Progenitor cell of endocrine pancreas (in vitro differentiated cells): ENCODE data around the gene KCNMA1. TPM values are rescaled to one million over a fixed set of nuclear protein-coding genes. Genes with fewer than 3 reads are reported as not detected.

ENCODE experiments used
- DNase-seq: peaks from one replicate; pipeline ENCODE4 v3.0.0; 2021; ENCODE audit warnings: low spot score; ENCODE audit not compliant: unreplicated experiment
- H3K27ac Mint-ChIP-seq: 2 replicates; pipeline ENCODE4 v1.8.0; 2021; ENCODE audit warnings: mild to moderate bottlenecking, moderate library complexity, mixed read lengths
- H3K27me3 Mint-ChIP-seq: 2 replicates; pipeline ENCODE4 v1.8.0; 2021; ENCODE audit warnings: mixed read lengths
- H3K36me3 Mint-ChIP-seq: 2 replicates; pipeline ENCODE4 v1.8.0; 2022; ENCODE audit warnings: mixed read lengths; ENCODE audit not compliant: insufficient read depth
- H3K4me1 Mint-ChIP-seq: 2 replicates; pipeline ENCODE4 v1.8.0; 2021; ENCODE audit warnings: low read depth, mixed read lengths
- H3K4me3 Mint-ChIP-seq: 2 replicates; pipeline ENCODE4 v1.8.0; 2021; ENCODE audit warnings: low read depth, mild to moderate bottlenecking, moderate library complexity, mixed read lengths
- H3K9me3 Mint-ChIP-seq: 2 replicates; pipeline ENCODE4 v1.8.0; 2021; ENCODE audit warnings: low read depth, mixed read lengths
- CTCF ChIP-seq: fragments of 200-600 bp; sonication (generic); IDR thresholded peaks from one replicate; pipeline ENCODE4 v1.5.0; 2021; ENCODE audit warnings: antibody characterized with exemption, mild to moderate bottlenecking; ENCODE audit not compliant: unreplicated experiment
- total RNA-seq: library from RNA; stranded (reverse); gene quantifications from 2 replicates; pipeline ENCODE4 v1.2.1, GENCODE V29; 2021

KCNMA1 gene
- total RNA-seq, 1 donor from 2014 or later: 5.8 TPM

GRCh38 chr10:77510695-77511094 is 126.9 kb downstream of the KCNMA1 start:
- no peak overlapping the region for H3K27ac Mint-ChIP-seq
- DNase-seq: no peak
- no peaks in the 10 kb centered on the region for H3K9me3 Mint-ChIP-seq
- TF ChIP-seq CTCF: no peak
- H3K27me3 Mint-ChIP-seq: peaks cover 25% of the 10 kb centered on the region
- peaks cover 21% of the 10 kb centered on the region for H3K4me1 Mint-ChIP-seq
- no peak overlapping the region for H3K4me3 Mint-ChIP-seq
- H3K36me3 Mint-ChIP-seq: no peaks in the 10 kb centered on the region

GRCh38 chr10:77510294-77510693 is 127.3 kb downstream of the KCNMA1 start:
- Mint-ChIP-seq H3K27me3 (peaks cover 27% of the 10 kb centered on the region), H3K27ac (no peak overlapping the region), H3K9me3 (no peaks in the 10 kb centered on the region), H3K4me3 (no peak overlapping the region), H3K36me3 (no peaks in the 10 kb centered on the region), H3K4me1 (peaks cover 21% of the 10 kb centered on the region)
- no peak for TF ChIP-seq CTCF
- DNase-seq: no peak

GRCh38 chr10:77509391-77509790 is 128.2 kb downstream of the KCNMA1 start:
- Mint-ChIP-seq H3K4me3 (no peak overlapping the region), H3K4me1 (peaks cover 17% of the 10 kb centered on the region), H3K27me3 (peaks cover 25% of the 10 kb centered on the region), H3K9me3 (no peaks in the 10 kb centered on the region), H3K36me3 (no peaks in the 10 kb centered on the region), H3K27ac (no peak overlapping the region)
- no peak for TF ChIP-seq CTCF
- DNase-seq: no peak

DNA sequence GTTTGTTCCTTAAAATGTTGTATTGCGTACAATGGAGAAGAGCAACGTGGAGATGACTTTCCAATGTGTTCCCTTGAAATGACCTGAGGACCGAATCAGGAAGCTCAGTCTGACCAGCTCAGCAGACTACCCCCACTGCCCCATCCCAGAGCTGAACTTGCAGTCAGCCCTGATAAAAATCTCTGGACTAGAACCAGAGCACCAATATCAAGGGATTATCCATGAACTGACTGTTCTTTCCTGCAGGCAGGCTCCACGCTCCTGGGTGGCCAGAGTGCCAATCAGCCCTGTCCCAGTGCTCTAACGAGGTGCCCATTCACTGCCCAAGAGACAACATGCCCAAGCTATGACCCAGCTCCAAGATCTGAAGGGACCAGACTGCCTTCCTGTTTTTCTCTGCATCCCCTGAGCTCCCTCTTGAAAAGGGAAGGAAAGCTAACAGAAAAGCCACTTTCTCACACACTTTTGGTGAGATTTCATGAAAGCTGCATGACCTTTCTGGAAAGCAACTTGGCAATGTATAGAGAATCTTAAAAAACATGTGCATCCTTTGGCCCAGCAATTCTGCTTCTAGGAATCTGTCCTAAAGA is 130.2 kb downstream of the KCNMA1 start:
- DNase-seq: no peak
- Mint-ChIP-seq H3K36me3 (no peaks in the 10 kb centered on the region), H3K27ac (no peak overlapping the region), H3K9me3 (no peaks in the 10 kb centered on the region), H3K4me3 (no peak overlapping the region), H3K27me3 (peaks cover 28% of the 10 kb centered on the region), H3K4me1 (peaks cover 13% of the 10 kb centered on the region)
- no peak for TF ChIP-seq CTCF

DNA sequence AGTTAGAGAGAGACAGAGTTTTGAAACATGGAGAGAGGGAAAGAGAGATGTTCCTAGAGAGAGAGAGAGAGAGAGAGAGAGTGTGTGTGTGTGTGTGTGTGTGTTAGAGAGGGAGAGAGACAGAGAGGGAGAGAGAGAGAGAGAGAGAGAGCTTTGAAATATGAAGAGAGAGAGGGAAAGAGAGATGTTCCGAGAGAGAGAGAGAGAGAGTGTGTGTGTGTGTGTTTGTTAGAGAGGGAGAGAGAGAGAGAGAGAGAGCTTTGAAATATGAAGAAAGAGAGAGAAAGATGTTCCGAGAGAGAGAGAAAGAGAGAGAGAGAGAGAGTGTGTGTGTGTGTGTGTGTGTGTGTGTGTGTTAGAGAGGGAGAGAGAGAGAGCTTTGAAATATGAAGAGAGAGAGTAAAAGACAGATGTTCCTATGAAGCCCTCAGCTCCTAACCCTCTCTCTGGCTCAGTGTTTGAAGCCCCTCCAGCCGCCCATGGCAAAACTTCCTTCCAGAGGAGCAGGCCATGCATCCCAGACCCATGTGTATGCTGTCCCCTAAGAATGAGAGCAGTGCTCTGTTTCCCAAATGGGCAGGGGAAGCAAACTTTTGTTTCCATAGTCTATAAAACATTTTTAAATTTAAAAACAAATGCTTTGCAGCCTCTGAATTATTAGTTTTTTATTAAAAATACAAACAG is 130.9 kb downstream of the KCNMA1 start:
- Mint-ChIP-seq H3K27ac (no peak overlapping the region), H3K4me1 (peaks cover 7% of the 10 kb centered on the region), H3K9me3 (no peaks in the 10 kb centered on the region), H3K27me3 (peaks cover 35% of the 10 kb centered on the region), H3K4me3 (no peak overlapping the region), H3K36me3 (no peaks in the 10 kb centered on the region)
- no peak for TF ChIP-seq CTCF
- no peak for DNase-seq
